Neural cell (in vitro differentiated cells): ENCODE measurements around the gene LNX2. TPM values are rescaled to one million over a fixed set of nuclear protein-coding genes. Genes with fewer than 3 reads are reported as not detected.

ENCODE experiments used
- H2AFZ ChIP-seq: fragments of 200-600, 300-800 bp; sonication (generic), shearing (Covaris generic); 2 replicates; pipeline ENCODE4 v1.6.0; 2014; ENCODE audit warnings: low read depth, mild to moderate bottlenecking, antibody characterized with exemption, low read length, moderate library complexity
- H3F3A ChIP-seq: fragments of 200-600 bp; shearing (Covaris generic); 2 replicates; pipeline ENCODE4 v1.6.1; 2016; ENCODE audit warnings: mild to moderate bottlenecking, moderate library complexity, mixed read lengths, antibody characterized with exemption, low read length; ENCODE audit not compliant: insufficient read depth, poor library complexity, severe bottlenecking
- H3K27ac ChIP-seq: fragments of 200-600, 300-800 bp; sonication (generic), shearing (Covaris generic); 2 replicates; pipeline ENCODE4 v1.5.1; 2014; ENCODE audit warnings: mild to moderate bottlenecking, low read length, moderate library complexity
- H3K27me3 ChIP-seq: fragments of 300-800, 200-600 bp; sonication (generic), shearing (Covaris generic); 2 replicates; pipeline ENCODE4 v1.6.0; 2014; ENCODE audit warnings: mild to moderate bottlenecking, low read depth, low read length, moderate library complexity; ENCODE audit not compliant: insufficient read depth
- H3K36me3 ChIP-seq: fragments of 300-800, 200-600 bp; sonication (generic), shearing (Covaris generic); 2 replicates; pipeline ENCODE4 v1.5.1; 2014; ENCODE audit warnings: mild to moderate bottlenecking, antibody characterized with exemption, low read length, moderate library complexity; ENCODE audit not compliant: insufficient read depth
- H3K4me2 ChIP-seq: fragments of 300-800, 200-600 bp; sonication (generic), shearing (Covaris generic); 2 replicates; pipeline ENCODE4 v1.6.0; 2014; ENCODE audit warnings: mild to moderate bottlenecking, low read length
- H3K4me3 ChIP-seq: fragments of 300-800, 200-600 bp; sonication (generic), shearing (Covaris generic); 2 replicates; pipeline ENCODE4 v1.5.1; 2014; ENCODE audit warnings: mild to moderate bottlenecking, low read length, moderate library complexity
- H3K79me2 ChIP-seq: fragments of 200-600 bp; shearing (Covaris generic); replicated peaks from 2 replicates; pipeline ENCODE4 v1.6.0; 2014; ENCODE audit warnings: mild to moderate bottlenecking, low read length, moderate library complexity; ENCODE audit not compliant: insufficient read depth
- H3K9ac ChIP-seq: fragments of 300-800, 200-600 bp; sonication (generic), shearing (Covaris generic); 2 replicates; pipeline ENCODE4 v1.6.1; 2016; ENCODE audit warnings: mild to moderate bottlenecking, low read length, mixed read lengths
- H3K9me2 ChIP-seq: fragments of 200-600 bp; shearing (Covaris generic); 2 replicates; pipeline ENCODE4 v1.6.1; 2016; ENCODE audit warnings: mild to moderate bottlenecking, low read length, mixed read lengths; ENCODE audit not compliant: insufficient read depth
- H3K9me3 ChIP-seq: fragments of 200-600, 300-800 bp; sonication (generic), shearing (Covaris generic); 2 replicates; pipeline ENCODE4 v1.6.1; 2016; ENCODE audit warnings: mild to moderate bottlenecking, mixed run types, low read length, moderate library complexity, mixed read lengths
- H4K20me1 ChIP-seq: fragments of 200-600 bp; shearing (Covaris generic); 2 replicates; pipeline ENCODE4 v1.6.1; 2016; ENCODE audit warnings: mild to moderate bottlenecking, mixed run types; ENCODE audit not compliant: insufficient read depth
- CTCF ChIP-seq: fragments of 450-650 bp; IDR thresholded peaks from 2 replicates; pipeline ENCODE4 v1.5.1; 2014; ENCODE audit warnings: antibody characterized with exemption, mild to moderate bottlenecking, moderate library complexity; ENCODE audit not compliant: poor library complexity, severe bottlenecking
- EP300 ChIP-seq: fragments of 450-650 bp; conservative IDR thresholded peaks from 2 replicates; pipeline ENCODE4 v1.6.1; 2014; ENCODE audit warnings: antibody characterized with exemption, mild to moderate bottlenecking, moderate library complexity; ENCODE audit not compliant: poor library complexity, severe bottlenecking
- EZH2 ChIP-seq: fragments of 200-600, 300-800 bp; shearing (Covaris generic), sonication (generic); IDR thresholded peaks from 2 replicates; pipeline ENCODE4 v1.6.1; 2014; ENCODE audit warnings: antibody characterized with exemption, low read length, borderline replicate concordance, mild to moderate bottlenecking; ENCODE audit not compliant: insufficient read depth, poor library complexity, severe bottlenecking
- MXI1 ChIP-seq: fragments of 450-650 bp; conservative IDR thresholded peaks from 2 replicates; pipeline ENCODE4 v1.6.1; 2014; ENCODE audit warnings: antibody characterized with exemption, mild to moderate bottlenecking; ENCODE audit not compliant: poor library complexity, severe bottlenecking
- POLR2AphosphoS5 ChIP-seq: IDR thresholded peaks from 2 replicates; pipeline ENCODE4 v1.6.1; 2012
- RAD21 ChIP-seq: fragments of 450-650 bp; conservative IDR thresholded peaks from 2 replicates; pipeline ENCODE4 v1.6.1; 2014; ENCODE audit warnings: antibody characterized with exemption, mild to moderate bottlenecking, moderate library complexity
- REST ChIP-seq: IDR thresholded peaks from 2 replicates; pipeline ENCODE4 v1.6.1; 2012; ENCODE audit warnings: borderline replicate concordance
- SMC3 ChIP-seq: fragments of 450-650 bp; conservative IDR thresholded peaks from 2 replicates; pipeline ENCODE4 v1.6.1; 2014; ENCODE audit warnings: antibody characterized with exemption, mild to moderate bottlenecking, moderate library complexity; ENCODE audit not compliant: poor library complexity
- TAF1 ChIP-seq: IDR thresholded peaks from 2 replicates; pipeline ENCODE4 v1.6.1; 2012; ENCODE audit warnings: low read depth
- polyA plus RNA-seq: library from polyadenylated mRNA; depleted of rRNA; stranded (reverse); fragments of >200 nt; gene quantifications from 2 replicates; pipeline ENCODE4 v1.2.3, GENCODE V29; 2014

LNX2 gene
- polyA plus RNA-seq, 1 donor from 2014 or later = 4.2 TPM

- Histone ChIP-seq H3F3A (no peaks in the 10 kb centered on the region), H3K36me3 (no peaks in the 10 kb centered on the region), H3K27ac (no peak overlapping the region), H3K4me3 (no peak overlapping the region), H3K4me2 (no peak overlapping the region), H3K27me3 (no peaks in the 10 kb centered on the region), H3K9ac (no peak overlapping the region), H3K9me2 (no peaks in the 10 kb centered on the region), H3K9me3 (no peaks in the 10 kb centered on the region), H4K20me1 (no peaks in the 10 kb centered on the region), H2AFZ (no peak overlapping the region), H3K79me2 (no peaks in the 10 kb centered on the region)
- TF ChIP-seq POLR2AphosphoS5 (no peak), CTCF (no peak), MXI1 (no peak), TAF1 (no peak), EZH2 (no peak)
Measured at GRCh38 chr13:27657724-27658123, 37.4 kb upstream of the LNX2 start.

GRCh38 chr13:27654816-27655215 is 34.5 kb upstream of the LNX2 start:
- no peak overlapping the region for H2AFZ ChIP-seq
- H3K4me2 ChIP-seq = no peak overlapping the region
- peaks cover 15% of the 10 kb centered on the region for H3K36me3 ChIP-seq
- H4K20me1 ChIP-seq = no peaks in the 10 kb centered on the region
- H3K9me3 ChIP-seq = peaks cover 7% of the 10 kb centered on the region
- H3F3A ChIP-seq = no peaks in the 10 kb centered on the region
- H3K9ac ChIP-seq = no peak overlapping the region
- H3K27ac ChIP-seq = no peak overlapping the region
- H3K4me3 ChIP-seq = no peak overlapping the region
- no peaks in the 10 kb centered on the region for H3K79me2 ChIP-seq
- H3K9me2 ChIP-seq = no peaks in the 10 kb centered on the region
- no peak for TF ChIP-seq MXI1
- TF ChIP-seq EP300 = no peak
- TF ChIP-seq RAD21 = no peak
- TF ChIP-seq CTCF = no peak
- no peak for TF ChIP-seq EZH2
- TF ChIP-seq POLR2AphosphoS5 = no peak
- no peak for TF ChIP-seq SMC3
- TF ChIP-seq REST = no peak
- no peak for TF ChIP-seq TAF1
- H3K27me3 ChIP-seq = no peaks in the 10 kb centered on the region
